HepG2 (cell line): ENCODE results near the gene FSD2. TPM values are rescaled to one million over a fixed set of nuclear protein-coding genes. Genes with fewer than 3 reads are reported as not detected.

Source experiments
- FOXJ3 ChIP-seq: sonication (generic); formaldehyde crosslinking; IDR thresholded peaks from 2 replicates; pipeline ENCODE4 v1.4.0; 2020; ENCODE audit warnings: missing genetic modification reagents, mild to moderate bottlenecking, borderline replicate concordance
- GLI4 ChIP-seq: sonication (generic); formaldehyde crosslinking; IDR thresholded peaks from 2 replicates; pipeline ENCODE4 v1.5.1; 2020; ENCODE audit warnings: missing genetic modification reagents, mild to moderate bottlenecking, moderate library complexity, borderline replicate concordance
- HMG20A ChIP-seq: IDR thresholded peaks from 2 replicates; pipeline ENCODE4 v1.6.1; 2016; ENCODE audit warnings: borderline replicate concordance
- HOXA7 ChIP-seq: sonication (generic); formaldehyde crosslinking; IDR thresholded peaks from 2 replicates; pipeline ENCODE4 v1.8.1; 2022; ENCODE audit warnings: mild to moderate bottlenecking, missing genetic modification reagents, moderate library complexity
- MEIS2 ChIP-seq: sonication (generic); formaldehyde crosslinking; IDR thresholded peaks from 2 replicates; pipeline ENCODE4 v1.9.0; 2021; ENCODE audit warnings: mild to moderate bottlenecking, missing genetic modification reagents
- POLR2G ChIP-seq: fragments of 200-400 bp; formaldehyde crosslinking; IDR thresholded peaks from 2 replicates; pipeline ENCODE4 v1.6.1; 2018; ENCODE audit warnings: mild to moderate bottlenecking, low read depth, low read length, moderate library complexity
- RARA ChIP-seq: IDR thresholded peaks from 2 replicates; pipeline ENCODE4 v1.6.1; 2016; ENCODE audit warnings: missing genetic modification reagents, missing compliant biosample characterization
- RFXANK ChIP-seq: IDR thresholded peaks from 2 replicates; pipeline ENCODE4 v1.6.1; 2016
- RNF2 ChIP-seq: fragments of 450-650 bp; conservative IDR thresholded peaks from 2 replicates; pipeline ENCODE4 v1.6.1; 2016; ENCODE audit warnings: low read depth
- SALL2 ChIP-seq: sonication (generic); formaldehyde crosslinking; IDR thresholded peaks from 2 replicates; pipeline ENCODE4 v1.8.1; 2023; ENCODE audit warnings: mild to moderate bottlenecking, missing genetic modification reagents, inconsistent platforms
- SMARCC2 ChIP-seq: fragments of 450-650 bp; IDR thresholded peaks from 2 replicates; pipeline ENCODE4 v1.6.1; 2017; ENCODE audit warnings: antibody characterized with exemption, mild to moderate bottlenecking
- ZBTB8A ChIP-seq: sonication (generic); formaldehyde crosslinking; IDR thresholded peaks from 2 replicates; pipeline ENCODE4 v1.4.0; 2020; ENCODE audit warnings: mild to moderate bottlenecking, low read depth, missing genetic modification reagents, borderline replicate concordance
- ZFY ChIP-seq: sonication (generic); formaldehyde crosslinking; IDR thresholded peaks from 2 replicates; pipeline ENCODE4 v1.4.0; 2020; ENCODE audit warnings: missing genetic modification reagents
- ZMYM3 ChIP-seq: sonication (generic); formaldehyde crosslinking; IDR thresholded peaks from 2 replicates; pipeline ENCODE4 v1.5.1; 2020; ENCODE audit warnings: mild to moderate bottlenecking, missing genetic modification reagents
- ZNF143 ChIP-seq: sonication (generic); formaldehyde crosslinking; IDR thresholded peaks from 2 replicates; pipeline ENCODE4 v1.4.0; 2020; ENCODE audit warnings: missing genetic modification reagents
- ZNF468 ChIP-seq: sonication (generic); formaldehyde crosslinking; IDR thresholded peaks from 2 replicates; pipeline ENCODE4 v1.8.0; 2022; ENCODE audit warnings: mild to moderate bottlenecking, moderate library complexity, missing genetic modification reagents
- ZNF558 ChIP-seq: sonication (generic); formaldehyde crosslinking; IDR thresholded peaks from 2 replicates; pipeline ENCODE4 v1.9.0; 2022; ENCODE audit warnings: mild to moderate bottlenecking, missing genetic modification reagents, borderline replicate concordance
- ZNF605 ChIP-seq: sonication (generic); formaldehyde crosslinking; IDR thresholded peaks from 2 replicates; pipeline ENCODE4 v1.8.0; 2022; ENCODE audit warnings: mild to moderate bottlenecking, missing genetic modification reagents
- polyA plus RNA-seq, 8 experiments: library from polyadenylated mRNA; depleted of rRNA in 3 of 8; stranded (reverse) in 7 of 8; unstranded in 1 of 8; fragments of >200 nt; fragmentation: Illumina TruSeq in 4 of 8; extraction: Trizol in 4 of 8; gene quantifications; 2 replicates each; pipeline versions ENCODE4 v1.2.1 to v1.2.3, GENCODE V29; 2011 to 2016; ENCODE audit warnings: low read depth in 4 of 8, missing spikeins in 1 of 8, mixed read lengths in 1 of 8; ENCODE audit not compliant: insufficient read depth in 1 of 8
- total RNA-seq, 5 experiments: library from RNA; depleted of rRNA; stranded (reverse); fragments of >200 nt; fragmentation: Illumina TruSeq; extraction: Trizol; gene quantifications; 2 replicates each; pipeline ENCODE4 v1.2.3, GENCODE V29; 2016; ENCODE audit warnings: low read depth in 1 of 5
- TF ChIP-seq, protein P1 (sequence below): sonication (generic); formaldehyde crosslinking; IDR thresholded peaks from 2 replicates; pipeline ENCODE4 v1.8.0; 2022; ENCODE audit warnings: low read depth, missing genetic modification reagents
- TF ChIP-seq, protein P2 (sequence below): sonication (generic); formaldehyde crosslinking; IDR thresholded peaks from 2 replicates; pipeline ENCODE4 v1.5.0; 2020; ENCODE audit warnings: mild to moderate bottlenecking, missing genetic modification reagents, borderline replicate concordance

FSD2 gene
- total and polyA plus RNA-seq, 2 of the 13 experiments (the other 11 are each of a cell fraction or from before 2014, with no cell fraction given): not detected

DNA sequence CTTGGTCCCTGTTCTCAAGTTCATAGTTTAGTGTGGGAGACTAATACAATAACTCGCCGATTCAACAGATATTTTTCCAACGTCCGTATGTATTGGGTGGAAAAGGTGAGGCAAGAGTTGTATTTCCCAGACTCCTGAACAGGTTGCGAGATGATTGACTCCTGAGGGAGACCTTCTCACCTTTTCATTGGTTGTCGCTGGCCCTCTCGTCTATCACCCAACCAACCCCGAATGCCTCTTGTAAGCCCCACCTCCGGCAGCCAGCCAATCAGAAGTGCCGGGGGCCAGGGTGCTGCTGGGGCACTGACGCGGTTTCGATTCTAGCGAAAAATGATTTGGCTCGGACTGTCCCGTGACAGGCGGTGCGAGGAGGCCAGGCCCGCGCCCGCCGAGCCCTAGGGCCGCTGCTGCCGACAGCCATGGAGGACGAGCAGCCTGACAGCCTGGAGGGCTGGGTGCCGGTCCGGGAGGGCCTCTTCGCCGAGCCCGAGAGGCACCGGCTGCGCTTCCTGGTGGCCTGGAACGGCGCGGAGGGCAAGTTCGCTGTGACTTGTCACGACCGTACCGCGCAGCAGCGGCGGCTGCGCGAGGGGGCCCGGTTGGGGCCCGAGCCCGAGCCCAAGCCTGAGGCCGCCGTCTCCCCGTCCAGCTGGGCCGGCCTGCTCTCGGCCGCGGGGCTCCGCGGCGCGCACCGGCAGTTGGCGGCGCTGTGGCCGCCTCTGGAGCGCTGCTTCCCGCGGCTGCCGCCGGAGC lies 3.6 kb upstream of the FSD2 start, which contains the start of gene WHAMM (continued):
- TF ChIP-seq GLI4 (CRISPR knock-in tag) (peak; percentile 71; the same call in 1 of the 2 replicates), ZFY (CRISPR knock-in tag) (peak; percentile 90), RNF2 (no peak; the same call in 1 of the 2 replicates), ZNF558 (no peak; the same call in 1 of the 2 replicates), ZNF468 (no peak), SMARCC2 (no peak), POLR2G (peak; percentile 86), MEIS2 (CRISPR knock-in tag) (peak; percentile 67; the same call in 1 of the 2 replicates), RARA (CRISPR knock-in tag) (peak; percentile 18; the same call in 1 of the 2 replicates), HMG20A (CRISPR knock-in tag) (no peak), SALL2 (no peak), RFXANK (CRISPR knock-in tag) (no peak), FOXJ3 (CRISPR knock-in tag) (no peak), ZNF143 (CRISPR knock-in tag) (peak; percentile 77), ZBTB8A (no peak), HOXA7 (CRISPR knock-in tag) (no peak), ZNF605 (CRISPR knock-in tag) (peak; percentile 61), ZMYM3 (no peak)
- TF ChIP-seq, protein P1, sequence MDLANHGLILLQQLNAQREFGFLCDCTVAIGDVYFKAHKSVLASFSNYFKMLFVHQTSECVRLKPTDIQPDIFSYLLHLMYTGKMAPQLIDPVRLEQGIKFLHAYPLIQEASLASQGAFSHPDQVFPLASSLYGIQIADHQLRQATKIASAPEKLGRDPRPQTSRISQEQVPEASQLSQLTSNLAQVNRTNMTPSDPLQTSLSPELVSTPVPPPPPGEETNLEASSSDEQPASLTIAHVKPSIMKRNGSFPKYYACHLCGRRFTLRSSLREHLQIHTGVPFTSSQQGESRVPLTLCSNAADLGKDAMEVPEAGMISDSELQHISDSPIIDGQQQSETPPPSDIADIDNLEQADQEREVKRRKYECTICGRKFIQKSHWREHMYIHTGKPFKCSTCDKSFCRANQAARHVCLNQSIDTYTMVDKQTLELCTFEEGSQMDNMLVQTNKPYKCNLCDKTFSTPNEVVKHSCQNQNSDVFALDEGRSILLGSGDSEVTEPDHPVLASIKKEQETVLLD (CRISPR knock-in tag): no peak
- TF ChIP-seq, protein P2, sequence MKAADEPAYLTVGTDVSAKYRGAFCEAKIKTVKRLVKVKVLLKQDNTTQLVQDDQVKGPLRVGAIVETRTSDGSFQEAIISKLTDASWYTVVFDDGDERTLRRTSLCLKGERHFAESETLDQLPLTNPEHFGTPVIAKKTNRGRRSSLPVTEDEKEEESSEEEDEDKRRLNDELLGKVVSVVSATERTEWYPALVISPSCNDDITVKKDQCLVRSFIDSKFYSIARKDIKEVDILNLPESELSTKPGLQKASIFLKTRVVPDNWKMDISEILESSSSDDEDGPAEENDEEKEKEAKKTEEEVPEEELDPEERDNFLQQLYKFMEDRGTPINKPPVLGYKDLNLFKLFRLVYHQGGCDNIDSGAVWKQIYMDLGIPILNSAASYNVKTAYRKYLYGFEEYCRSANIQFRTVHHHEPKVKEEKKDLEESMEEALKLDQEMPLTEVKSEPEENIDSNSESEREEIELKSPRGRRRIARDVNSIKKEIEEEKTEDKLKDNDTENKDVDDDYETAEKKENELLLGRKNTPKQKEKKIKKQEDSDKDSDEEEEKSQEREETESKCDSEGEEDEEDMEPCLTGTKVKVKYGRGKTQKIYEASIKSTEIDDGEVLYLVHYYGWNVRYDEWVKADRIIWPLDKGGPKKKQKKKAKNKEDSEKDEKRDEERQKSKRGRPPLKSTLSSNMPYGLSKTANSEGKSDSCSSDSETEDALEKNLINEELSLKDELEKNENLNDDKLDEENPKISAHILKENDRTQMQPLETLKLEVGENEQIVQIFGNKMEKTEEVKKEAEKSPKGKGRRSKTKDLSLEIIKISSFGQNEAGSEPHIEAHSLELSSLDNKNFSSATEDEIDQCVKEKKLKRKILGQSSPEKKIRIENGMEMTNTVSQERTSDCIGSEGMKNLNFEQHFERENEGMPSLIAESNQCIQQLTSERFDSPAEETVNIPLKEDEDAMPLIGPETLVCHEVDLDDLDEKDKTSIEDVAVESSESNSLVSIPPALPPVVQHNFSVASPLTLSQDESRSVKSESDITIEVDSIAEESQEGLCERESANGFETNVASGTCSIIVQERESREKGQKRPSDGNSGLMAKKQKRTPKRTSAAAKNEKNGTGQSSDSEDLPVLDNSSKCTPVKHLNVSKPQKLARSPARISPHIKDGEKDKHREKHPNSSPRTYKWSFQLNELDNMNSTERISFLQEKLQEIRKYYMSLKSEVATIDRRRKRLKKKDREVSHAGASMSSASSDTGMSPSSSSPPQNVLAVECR (CRISPR knock-in tag): peak; percentile 70; the same call in 1 of the 2 replicates
